HCT116 (cell line): Measurements from ENCODE around the gene SAA1. TPM values are rescaled to one million over a fixed set of nuclear protein-coding genes. Genes with fewer than 3 reads are reported as not detected.

Source experiments
- ATAC-seq: fragments of 200-7000 bp; cut with Tn5 transposase; 2 replicates; pipeline ENCODE4 v1.9.1; 2020; ENCODE audit warnings: mild to moderate bottlenecking, moderate library complexity
- BruUV-seq: library from RNA; stranded (reverse); fragments of 400-500 nt; replicated peaks from 2 replicates; lab custom pipeline; 2021; lab: Mats Ljungman, UMichigan
- CTCF ChIA-PET: fragments of 300-600 bp; sonication (Branson Sonifier 250); formaldehyde crosslinking; loops from one replicate; lab custom pipeline; 2021; ENCODE audit warnings: antibody characterized with exemption; lab: Charles Lee
- POLR2A ChIA-PET: fragments of 300-600, 350-600 bp; sonication (Branson Sonifier 250); formaldehyde crosslinking; loops from one replicate; lab custom pipeline; 2021; ENCODE audit warnings: antibody characterized with exemption; lab: Charles Lee
- RAD21 ChIA-PET, 2 experiments: fragments of 300-600 bp; sonication (Branson Sonifier 250); formaldehyde crosslinking; loops; one replicate each; lab custom pipeline; 2023; ENCODE audit warnings: low total read pairs in 2 of 2; ENCODE audit not compliant: uncharacterized antibody in 2 of 2, unreplicated experiment in 2 of 2, low non-redundant PET in 1 of 2; lab: Charles Lee
- DNase-seq: peaks from one replicate; pipeline ENCODE4 v3.0.0-alpha.2; 2010; ENCODE audit warnings: low read depth, low spot score
- H2AFZ ChIP-seq: fragments of 200-600 bp; shearing (Covaris generic), sonication (generic); 2 replicates; pipeline ENCODE4 v1.6.1; 2017; ENCODE audit warnings: low read depth, mixed run types, mixed read lengths, antibody characterized with exemption, low read length; ENCODE audit not compliant: poor library complexity, severe bottlenecking
- H3K27ac ChIP-seq: 2 replicates; pipeline ENCODE4 v1.5.1; 2012; ENCODE audit warnings: low read depth, low read length
- H3K27me3 ChIP-seq: fragments of 200-600 bp; sonication (generic); 2 replicates; pipeline ENCODE4 v1.6.1; 2016; ENCODE audit warnings: mixed run types, low read length, mixed read lengths; ENCODE audit not compliant: insufficient read depth
- H3K36me3 ChIP-seq, 2 experiments: fragments of 200-500 bp in 1 of 2; fragments of 200-600 bp in 1 of 2; sonication (Bioruptor generic) in 1 of 2; sonication (generic) in 1 of 2; 2 replicates each; pipeline versions ENCODE4 v1.5.1 to v1.6.1; 2014 to 2016; ENCODE audit warnings: low read length in 2 of 2, inconsistent platforms in 1 of 2, mixed read lengths in 1 of 2, mixed run types in 1 of 2; ENCODE audit not compliant: insufficient read depth in 2 of 2, control insufficient read depth in 1 of 2
- H3K4me1 ChIP-seq, 2 experiments: fragments of 200-600 bp in 1 of 2; sonication (generic) in 1 of 2; 2 replicates each; pipeline versions ENCODE4 v1.5.1 to v1.6.1; 2012 to 2017; ENCODE audit warnings: low read length in 2 of 2, inconsistent platforms in 1 of 2, mild to moderate bottlenecking in 1 of 2, mixed read lengths in 1 of 2, mixed run types in 1 of 2, moderate library complexity in 1 of 2; ENCODE audit not compliant: insufficient read depth in 2 of 2, control insufficient read depth in 1 of 2
- H3K4me2 ChIP-seq: fragments of 200-600 bp; sonication (generic); 2 replicates; pipeline ENCODE4 v1.6.1; 2017; ENCODE audit warnings: mixed run types, low read length, mixed read lengths
- H3K4me3 ChIP-seq, 2 experiments: fragments of 200-600 bp in 1 of 2; sonication (generic) in 1 of 2; replicated peaks in 1 of 2; 2 replicates each; pipeline ENCODE4 v1.5.1; 2011 to 2016; ENCODE audit warnings: low read length in 2 of 2, control low read depth in 1 of 2, low read depth in 1 of 2, mild to moderate bottlenecking in 1 of 2, mixed read lengths in 1 of 2, mixed run types in 1 of 2
- H3K79me2 ChIP-seq: fragments of 200-600 bp; sonication (generic); 2 replicates; pipeline ENCODE4 v1.6.1; 2017; ENCODE audit warnings: mild to moderate bottlenecking, mixed run types, low read length, moderate library complexity, mixed read lengths; ENCODE audit not compliant: insufficient read depth
- H3K9ac ChIP-seq: fragments of 200-600 bp; sonication (generic); 2 replicates; pipeline ENCODE4 v1.6.1; 2016; ENCODE audit warnings: low read length, mixed read lengths
- H3K9me2 ChIP-seq: fragments of 200-600 bp; sonication (generic), shearing (Covaris generic); 2 replicates; pipeline ENCODE4 v1.6.1; 2017; ENCODE audit warnings: mixed run types, mild to moderate bottlenecking, moderate library complexity; ENCODE audit not compliant: insufficient read depth
- H3K9me3 ChIP-seq, 2 experiments: fragments of 200-500 bp in 1 of 2; fragments of 200-600 bp in 1 of 2; sonication (Bioruptor generic) in 1 of 2; sonication (generic) in 1 of 2; 2 replicates each; pipeline ENCODE4 v1.6.1; 2014 to 2017; ENCODE audit warnings: low read length in 2 of 2, mixed read lengths in 2 of 2, inconsistent platforms in 1 of 2, low read depth in 1 of 2, mild to moderate bottlenecking in 1 of 2, mixed run types in 1 of 2, moderate library complexity in 1 of 2; ENCODE audit not compliant: control insufficient read depth in 1 of 2, insufficient read depth in 1 of 2
- H4K20me1 ChIP-seq: fragments of 200-600 bp; sonication (generic), shearing (Covaris generic); 2 replicates; pipeline ENCODE4 v1.6.1; 2017; ENCODE audit warnings: mixed run types, mild to moderate bottlenecking, moderate library complexity; ENCODE audit not compliant: insufficient read depth
- ELF1 ChIP-seq: IDR thresholded peaks from 2 replicates; pipeline ENCODE4 v1.6.1; 2012; ENCODE audit warnings: low read depth, borderline replicate concordance
- SRF ChIP-seq: IDR thresholded peaks from 2 replicates; pipeline ENCODE4 v1.6.1; 2012; ENCODE audit warnings: low read depth
- intact Hi-C: fragments of 100-400 bp; cut with micrococcal nuclease; formaldehyde crosslinking; loops from 2 replicates; pipeline ENCODE4 v1.10.0; 2022
- total RNA-seq: library from RNA; stranded (reverse); gene quantifications from one replicate; pipeline ENCODE4 v1.2.1, GENCODE V29; 2021; ENCODE audit not compliant: unreplicated experiment

Gene SAA1
- total RNA-seq, 1 experiment from 2014 or later, result 8.6 TPM

- Histone ChIP-seq H3K36me3 (no peaks in the 10 kb centered on the region), H3K27ac (no peak overlapping the region), H3K4me1 (peaks cover 3 to 18% of the 10 kb centered on the region in 2 experiments; a peak in 3 of 4 replicates), H3K9me3 (no peaks in the 10 kb centered on the region), H3K9ac (no peak overlapping the region), H2AFZ (no peak overlapping the region), H3K9me2 (no peaks in the 10 kb centered on the region), H4K20me1 (no peaks in the 10 kb centered on the region), H3K4me3 (no peak overlapping the region), H3K79me2 (peaks cover 76% of the 10 kb centered on the region), H3K27me3 (no peaks in the 10 kb centered on the region), H3K4me2 (no peak overlapping the region)
- TF ChIP-seq SRF (no peak), ELF1 (no peak)
- ATAC-seq (no peak), DNase-seq (no peak)
- ChIA-PET POLR2A (no interaction called here), CTCF (no interaction called here), RAD21 (no interaction called here)
- intact Hi-C loops, result no loop called here
- no TSS peak for BruUV-seq
Observed at GRCh38 chr11:18317551-18317950, 51.5 kb downstream of the SAA1 start.

Other genes with a start within 250 kb of the SAA1 start
- gene TPH1, start 220.0 kb upstream of the SAA1 start, total RNA-seq, result 0.42 TPM
- 41.2 TPM for gene SAAL1, start 160.2 kb upstream of the SAA1 start, total RNA-seq
- gene MRGPRX3, start 133.7 kb upstream of the SAA1 start, total RNA-seq, result not detected
- gene MRGPRX4, start 93.4 kb upstream of the SAA1 start, total RNA-seq, result not detected
- gene SAA4, start 29.5 kb upstream of the SAA1 start, total RNA-seq, result not detected
- gene SAA2, start 17.6 kb upstream of the SAA1 start, total RNA-seq, result 5.2 TPM
- 19.6 TPM for gene HPS5, start 55.9 kb downstream of the SAA1 start, total RNA-seq
- 37.3 TPM for gene GTF2H1, start 56.3 kb downstream of the SAA1 start, total RNA-seq
- 974 TPM for gene LDHA, start 128.3 kb downstream of the SAA1 start, total RNA-seq
- not detected for gene LDHC, start 146.1 kb downstream of the SAA1 start, total RNA-seq
- gene LDHAL6A, start 189.6 kb downstream of the SAA1 start, total RNA-seq, result not detected